Measurements from ENCODE around the gene KRTAP21-3.
"Not testable (repeated sequence)": the region's sequence is repeated elsewhere in the genome, so short reads cannot be mapped to it uniquely, and the experiment has no call there.

KRTAP21-3 gene

GRCh38 chr21:30718239-30718909, at the start of gene KRTAP21-3:
Gene KRTAP21-3, minus strand, starts transcription at chr21:30718777. Its CDS starts 18 bp downstream, at chr21:30718759.
- no peak for DNase-seq (ENCODE audit: low spot score)

GRCh38 chr21:30760776-30761175, 42.2 kb upstream of the KRTAP21-3 start:
- no peak for DNase-seq (ENCODE audit: low spot score)

GRCh38 chr21:30758306-30758705, 39.7 kb upstream of the KRTAP21-3 start:
- no peak for DNase-seq (ENCODE audit: low spot score)

- DNase-seq (ENCODE audit: low spot score) = not testable (repeated sequence)
These were observed 36.8 kb upstream of the KRTAP21-3 start, which contains the start of gene KRTAP21-1 for GRCh38 chr21:30755328-30755727. Gene KRTAP21-1, minus strand, starts transcription at chr21:30755428. Its CDS starts 50 bp downstream, at chr21:30755378.

- DNase-seq (ENCODE audit: low spot score) = no peak
These were observed 28.6 kb upstream of the KRTAP21-3 start, which contains the start of gene KRTAP21-2 for GRCh38 chr21:30747159-30747558. Gene KRTAP21-2, minus strand, starts transcription at chr21:30747259. Its CDS starts 57 bp downstream, at chr21:30747202.

GRCh38 chr21:30740462-30740861, 21.9 kb upstream of the KRTAP21-3 start:
- no peak for DNase-seq (ENCODE audit: low spot score)

- no peak for DNase-seq (ENCODE audit: low spot score)
These were observed 14.4 kb upstream of the KRTAP21-3 start for GRCh38 chr21:30733026-30733425.

- DNase-seq (ENCODE audit: low spot score) = no peak
These were observed 8.1 kb upstream of the KRTAP21-3 start for GRCh38 chr21:30726726-30727125.

- DNase-seq (ENCODE audit: low spot score) = no peak
These were observed 824 bp upstream of the KRTAP21-3 start for GRCh38 chr21:30719401-30719800.

- no peak for DNase-seq (ENCODE audit: low spot score)
These were observed 1.5 kb downstream of the KRTAP21-3 start for GRCh38 chr21:30717105-30717504.

GRCh38 chr21:30714946-30715345, 3.6 kb downstream of the KRTAP21-3 start:
- no peak for DNase-seq (ENCODE audit: low spot score)

- no peak for DNase-seq (ENCODE audit: low spot score)
These were observed 4.1 kb downstream of the KRTAP21-3 start for GRCh38 chr21:30714456-30714855.

GRCh38 chr21:30713766-30714165, 4.8 kb downstream of the KRTAP21-3 start:
- DNase-seq (ENCODE audit: low spot score) = no peak

GRCh38 chr21:30710499-30710898, 8.1 kb downstream of the KRTAP21-3 start:
- DNase-seq (ENCODE audit: low spot score) = no peak

- no peak for DNase-seq (ENCODE audit: low spot score)
These were observed 11.2 kb downstream of the KRTAP21-3 start for GRCh38 chr21:30707409-30707808.

GRCh38 chr21:30695956-30696355, 22.6 kb downstream of the KRTAP21-3 start:
- no peak for DNase-seq (ENCODE audit: low spot score)

- no peak for DNase-seq (ENCODE audit: low spot score)
These were observed 28.8 kb downstream of the KRTAP21-3 start for GRCh38 chr21:30689822-30690221.

- no peak for DNase-seq (ENCODE audit: low spot score)
These were observed 34.1 kb downstream of the KRTAP21-3 start for GRCh38 chr21:30684506-30684905.

- no peak for DNase-seq (ENCODE audit: low spot score)
These were observed 38.0 kb downstream of the KRTAP21-3 start for GRCh38 chr21:30680586-30680985.

GRCh38 chr21:30676737-30677136, 41.8 kb downstream of the KRTAP21-3 start:
- DNase-seq (ENCODE audit: low spot score) = no peak

- no peak for DNase-seq (ENCODE audit: low spot score)
These were observed 44.3 kb downstream of the KRTAP21-3 start for GRCh38 chr21:30674312-30674711.

- DNase-seq (ENCODE audit: low spot score) = no peak
These were observed 45.5 kb downstream of the KRTAP21-3 start for GRCh38 chr21:30672985-30673650.

- no peak for DNase-seq (ENCODE audit: low spot score)
These were observed 49.8 kb downstream of the KRTAP21-3 start for GRCh38 chr21:30668776-30669175.

Data from kidney capillary endothelial cell (primary cell).